ENCODE data around the gene GAS6.

Gene GAS6

DNA sequence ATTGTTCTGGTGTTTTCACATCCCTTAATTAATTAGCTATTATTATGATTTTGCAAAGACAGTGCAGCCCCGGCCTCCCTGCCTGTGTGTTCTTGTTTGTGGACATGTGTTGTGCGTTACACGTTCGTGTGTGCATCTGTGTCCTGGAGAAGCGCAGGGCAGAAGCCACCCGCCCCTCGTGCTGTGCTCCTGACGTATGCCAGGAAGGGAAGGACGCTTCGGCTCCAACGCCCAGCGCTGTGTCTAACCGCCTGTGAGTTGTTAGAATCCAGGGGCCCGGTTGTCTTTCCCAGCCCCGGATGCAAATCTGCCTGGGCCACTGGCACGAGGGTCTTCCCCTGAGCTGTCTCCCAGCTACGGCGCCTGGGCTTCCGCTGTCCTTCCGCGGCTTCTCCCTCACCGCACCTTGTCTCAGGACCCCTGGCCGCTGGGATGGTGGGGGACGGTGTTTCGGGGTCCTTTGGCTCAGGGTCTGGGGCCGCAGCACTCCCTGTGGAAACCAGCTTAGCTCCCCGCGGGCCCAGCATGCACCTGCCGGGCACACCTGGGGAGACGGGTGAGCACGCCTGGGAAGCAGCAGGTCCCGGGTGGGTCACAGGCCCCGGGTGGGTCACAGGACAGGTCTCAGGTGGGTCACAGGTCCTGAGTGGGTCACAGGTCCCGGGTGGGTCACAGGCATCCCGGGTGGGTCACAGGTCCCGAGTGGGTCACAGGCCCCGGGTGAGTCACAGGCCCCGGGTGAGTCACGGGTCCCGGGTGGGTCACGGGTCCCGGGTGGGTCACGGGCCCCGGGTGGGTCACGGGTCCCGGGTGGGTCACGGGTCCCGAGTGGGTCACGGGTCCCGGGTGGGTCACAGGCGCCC is 51.5 kb downstream of the GAS6 start:
- no peak for DNase-seq (ENCODE audit: low read depth)
- no peak overlapping the region for H3K4me3 ChIP-seq (ENCODE audit: low read length)
- no peak for TF ChIP-seq CTCF (IDR thresholded peaks at IDR 0.05; ENCODE audit: insufficient read depth, low read depth, low read length, missing control alignments)

GRCh38 chr13:113811081-113811928 is 52.6 kb downstream of the GAS6 start:
- DNase-seq (ENCODE audit: low read depth), result no peak
- TF ChIP-seq CTCF (IDR thresholded peaks at IDR 0.05; ENCODE audit: insufficient read depth, low read depth, low read length, missing control alignments), result no peak

GRCh38 chr13:113810640-113811039 is 53.2 kb downstream of the GAS6 start:
- no peak for TF ChIP-seq CTCF (IDR thresholded peaks at IDR 0.05; ENCODE audit: insufficient read depth, low read depth, low read length, missing control alignments)
- DNase-seq (ENCODE audit: low read depth), result no peak
- H3K4me3 ChIP-seq (ENCODE audit: low read length), result no peak overlapping the region

More at GRCh38 chr13:113811081-113811928, 52.6 kb downstream of the GAS6 start:
- no peak overlapping the region for H3K4me3 ChIP-seq (ENCODE audit: low read length)

- no peak for TF ChIP-seq CTCF (IDR thresholded peaks at IDR 0.05; ENCODE audit: insufficient read depth, low read depth, low read length, missing control alignments)
- DNase-seq (ENCODE audit: low read depth), result no peak
Measured at GRCh38 chr13:113809934-113810333, 53.9 kb downstream of the GAS6 start.

GRCh38 chr13:113808058-113808834 is 55.6 kb downstream of the GAS6 start:
- H3K4me3 ChIP-seq (ENCODE audit: low read length), result no peak overlapping the region
- no peak for DNase-seq (ENCODE audit: low read depth)
- no peak for TF ChIP-seq CTCF (IDR thresholded peaks at IDR 0.05; ENCODE audit: insufficient read depth, low read depth, low read length, missing control alignments)

More at GRCh38 chr13:113809934-113810333, 53.9 kb downstream of the GAS6 start:
- no peak overlapping the region for H3K4me3 ChIP-seq (ENCODE audit: low read length)

- no peak overlapping the region for H3K4me3 ChIP-seq (ENCODE audit: low read length)
- no peak for DNase-seq (ENCODE audit: low read depth)
- no peak for TF ChIP-seq CTCF (IDR thresholded peaks at IDR 0.05; ENCODE audit: insufficient read depth, low read depth, low read length, missing control alignments)
Measured at GRCh38 chr13:113806526-113806925, 57.4 kb downstream of the GAS6 start.
